ENCODE results near the gene TIAM2.
A peak's percentile ranks its signal among the peaks of the same experiment; 100 is the strongest.
"Not testable (repeated sequence)": the region's sequence is repeated elsewhere in the genome, so short reads cannot be mapped to it uniquely, and the experiment has no call there.

Gene TIAM2

GRCh38 chr6:155230975-155231374, 235.9 kb downstream of the TIAM2 start:
- DNase-seq (ENCODE audit: low read depth in 2 of 2), result not testable (repeated sequence)

GRCh38 chr6:155232848-155233247, 237.7 kb downstream of the TIAM2 start:
- no peak for DNase-seq (ENCODE audit: low read depth in 2 of 2)

- no peak for DNase-seq (ENCODE audit: low read depth in 2 of 2)
Observed at GRCh38 chr6:155234167-155234566, 239.1 kb downstream of the TIAM2 start.

DNA sequence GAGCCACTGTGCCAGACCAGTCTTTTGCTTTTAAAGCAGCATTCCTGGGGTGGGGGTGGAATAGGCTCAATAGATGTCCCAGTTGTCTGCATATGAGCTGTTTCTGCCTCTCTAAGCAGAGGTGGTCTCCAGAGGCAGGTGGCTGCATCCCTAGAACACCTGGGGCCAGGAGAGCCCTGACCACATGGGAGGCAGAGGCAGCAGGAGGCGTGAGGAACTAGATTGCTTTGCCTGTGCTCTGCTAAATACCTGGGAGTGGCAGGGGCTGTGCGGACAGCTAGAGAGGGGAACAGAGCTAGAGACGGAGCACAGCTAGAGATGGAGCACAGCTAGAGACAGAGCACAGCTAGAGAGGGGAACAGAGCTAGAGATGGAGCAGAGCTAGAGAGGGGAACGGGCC, 239.6 kb downstream of the TIAM2 start:
- DNase-seq (ENCODE audit: low read depth in 2 of 2), result no peak

GRCh38 chr6:155235087-155235486, 240.0 kb downstream of the TIAM2 start:
- no peak for DNase-seq (ENCODE audit: low read depth in 2 of 2)

DNA sequence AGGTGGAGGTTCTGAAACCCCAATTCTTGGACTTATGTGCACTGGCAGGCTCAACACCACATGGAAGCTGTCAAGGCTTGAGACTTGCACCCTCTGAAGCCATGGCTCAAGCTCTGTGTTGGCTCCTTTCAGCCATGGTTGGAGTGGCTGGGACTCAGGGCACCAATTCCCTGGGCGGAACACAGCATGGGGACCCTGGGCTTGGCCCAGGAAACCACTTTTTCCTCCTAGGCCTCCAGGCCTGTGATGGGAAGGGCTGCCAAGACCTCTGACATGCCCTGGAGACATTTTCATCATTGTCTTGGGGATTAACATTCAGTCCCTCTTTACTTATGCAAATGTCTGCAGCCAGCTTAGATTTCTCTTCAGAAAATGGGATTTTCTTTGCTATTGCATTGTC, 242.5 kb downstream of the TIAM2 start:
- no peak for DNase-seq (ENCODE audit: low read depth in 2 of 2)

DNA sequence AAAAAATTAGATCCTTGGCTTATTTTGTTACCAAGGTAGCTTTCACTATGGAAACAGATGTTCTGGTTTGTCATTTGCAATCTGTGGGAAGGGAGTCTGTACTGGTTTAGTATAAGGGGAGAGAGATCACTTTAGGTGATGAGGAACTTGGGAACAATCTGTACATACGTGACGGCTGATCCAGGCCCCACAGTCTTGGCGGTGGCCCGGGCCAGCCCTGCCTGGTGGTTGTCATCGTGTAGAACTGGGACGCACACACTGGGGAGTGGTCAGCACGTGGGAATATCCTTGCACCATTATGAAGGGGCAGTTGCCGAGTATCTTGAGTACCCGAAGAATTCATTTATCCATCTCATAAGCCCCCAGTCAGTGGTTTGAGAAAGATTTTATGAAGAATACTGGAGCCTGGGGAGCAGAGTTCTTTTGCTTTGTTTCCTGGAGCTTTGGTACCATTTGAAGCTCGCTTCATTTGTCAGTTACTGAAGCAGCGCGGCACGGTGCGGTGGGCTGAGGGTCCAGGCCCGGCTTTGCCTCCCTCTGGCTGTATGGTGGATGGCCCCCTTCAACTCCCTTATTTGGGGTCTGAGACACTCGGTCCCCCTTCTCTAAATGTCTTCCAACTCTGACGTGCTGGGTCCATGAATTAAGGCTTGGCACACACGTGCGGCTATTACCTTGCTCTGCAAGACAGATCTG, 245.9 kb downstream of the TIAM2 start:
- DNase-seq (ENCODE audit: low read depth in 2 of 2), result no peak

DNA sequence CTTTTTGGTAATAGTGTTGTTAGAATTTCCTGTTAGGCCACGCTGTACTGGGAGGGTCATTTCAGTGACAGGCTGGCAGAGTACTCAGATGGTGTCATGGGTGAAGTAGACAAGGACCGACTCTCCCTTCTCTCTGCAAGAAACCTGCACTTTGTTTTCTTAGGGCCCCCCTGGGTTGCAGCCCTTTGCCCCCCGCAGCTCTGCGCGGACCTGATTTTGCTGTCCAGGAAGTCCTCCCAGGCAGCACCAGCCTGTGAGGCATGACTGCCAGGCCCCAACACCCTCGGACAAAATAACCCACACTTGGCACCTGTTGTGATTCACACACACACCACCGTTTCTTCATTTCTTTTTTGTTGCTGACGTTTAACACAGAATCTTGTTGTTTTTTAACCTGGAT, 246.9 kb downstream of the TIAM2 start:
- DNase-seq (ENCODE audit: low read depth in 2 of 2), result no peak

- DNase-seq (ENCODE audit: low read depth in 2 of 2), result no peak
Observed at GRCh38 chr6:155244434-155244833, 249.3 kb downstream of the TIAM2 start.

DNA sequence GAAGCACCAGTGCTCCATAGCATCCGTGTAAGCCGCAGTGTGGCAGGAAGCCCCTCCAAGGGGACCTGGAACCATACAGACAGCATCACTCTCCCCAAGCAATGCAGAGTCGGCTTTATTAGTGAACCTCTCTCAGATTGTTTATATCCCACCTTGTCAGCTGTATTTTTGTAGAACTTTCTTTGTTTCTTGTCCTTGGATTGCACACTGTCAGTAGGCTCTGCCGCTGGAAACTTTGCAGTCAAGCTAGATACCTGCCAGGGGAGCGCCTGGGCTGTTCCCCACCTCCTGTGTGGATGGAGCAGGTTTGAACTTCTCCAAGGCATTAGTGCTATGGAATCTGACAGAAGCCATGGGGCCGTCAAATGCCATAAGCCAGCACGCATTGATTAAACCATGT, 250.1 kb downstream of the TIAM2 start:
- DNase-seq (ENCODE audit: low read depth in 2 of 2), result no peak

DNA sequence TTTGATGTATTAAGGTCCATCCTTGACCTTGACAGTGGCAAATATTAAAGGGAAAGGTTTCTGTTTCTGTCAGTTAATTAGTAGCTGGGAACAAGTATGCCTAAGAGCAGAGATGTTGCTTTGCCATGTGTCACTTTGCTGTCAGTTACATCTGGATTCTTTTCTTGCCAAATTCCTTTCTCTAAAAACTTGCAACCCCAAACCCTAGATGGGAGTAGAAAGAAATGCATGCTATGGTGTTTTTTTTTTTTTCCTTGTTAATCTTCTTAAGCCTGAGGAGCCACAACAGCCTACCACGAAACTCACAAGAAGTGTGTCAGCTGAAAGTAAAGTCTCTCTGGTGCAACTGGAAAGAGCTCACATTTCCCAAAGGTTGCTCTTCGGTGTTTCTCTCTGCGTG, 250.7 kb downstream of the TIAM2 start:
- DNase-seq (ENCODE audit: low read depth in 2 of 2), result peak; percentile 33 to 46

DNA sequence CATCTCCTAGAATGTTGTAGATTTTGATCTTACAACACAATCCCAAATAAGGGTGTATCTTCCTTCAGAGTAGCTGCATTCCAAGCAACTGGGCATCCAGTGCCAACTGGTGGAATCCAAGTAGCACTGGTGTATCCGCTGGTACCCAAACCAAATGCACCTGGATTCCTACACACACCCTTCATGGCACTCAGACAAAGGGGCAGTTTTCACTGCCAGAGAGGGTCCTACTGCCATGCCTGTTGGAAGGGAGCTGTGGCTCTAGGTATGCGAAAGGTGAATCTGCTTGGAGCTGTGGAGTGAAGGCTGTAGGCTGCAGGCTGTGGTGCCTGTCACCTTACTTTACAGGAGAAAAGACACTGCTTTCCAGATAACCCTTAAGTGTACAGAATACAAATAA, 251.7 kb downstream of the TIAM2 start:
- DNase-seq (ENCODE audit: low read depth in 2 of 2), result no peak

GRCh38 chr6:155247618-155248007, 252.5 kb downstream of the TIAM2 start:
- DNase-seq (ENCODE audit: low read depth in 2 of 2), result peak; percentile 64 to 67

GRCh38 chr6:155248008-155249001, 253.2 kb downstream of the TIAM2 start:
- DNase-seq (ENCODE audit: low read depth in 2 of 2), result peak in 1 of 2 experiments; percentile 30

DNA sequence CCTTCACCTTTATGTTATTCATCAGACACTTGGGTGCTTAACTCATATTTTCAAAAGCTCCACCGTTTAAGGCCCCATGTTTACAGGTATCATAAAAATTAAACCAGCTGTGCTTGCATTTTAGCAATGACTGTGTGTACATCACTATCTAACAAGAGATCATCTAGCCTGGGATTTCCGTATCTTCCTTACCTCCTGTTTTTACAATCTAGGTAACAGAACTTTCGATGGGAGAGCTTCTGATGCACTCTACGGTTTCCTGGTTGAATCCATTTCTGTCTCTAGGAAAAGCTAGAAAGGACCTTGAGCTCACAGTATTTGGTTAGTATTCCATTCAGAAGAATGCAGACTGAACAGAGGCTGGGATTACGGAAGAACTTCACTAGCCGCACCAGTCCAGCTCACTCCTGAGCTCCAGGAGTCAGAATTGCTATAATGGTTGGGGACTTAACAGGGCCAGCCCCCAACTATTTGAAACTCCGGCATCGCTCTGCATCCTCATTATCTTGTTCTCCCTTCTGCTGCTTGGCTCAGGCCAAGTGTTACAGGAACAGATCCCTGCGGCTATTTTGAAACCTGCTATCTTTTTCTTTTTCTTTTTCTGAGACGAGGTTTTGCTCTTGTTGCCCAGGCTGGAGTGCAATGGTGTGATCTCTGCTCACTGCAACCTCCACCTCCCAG, 255.7 kb downstream of the TIAM2 start:
- DNase-seq (ENCODE audit: low read depth in 2 of 2), result no peak

DNA sequence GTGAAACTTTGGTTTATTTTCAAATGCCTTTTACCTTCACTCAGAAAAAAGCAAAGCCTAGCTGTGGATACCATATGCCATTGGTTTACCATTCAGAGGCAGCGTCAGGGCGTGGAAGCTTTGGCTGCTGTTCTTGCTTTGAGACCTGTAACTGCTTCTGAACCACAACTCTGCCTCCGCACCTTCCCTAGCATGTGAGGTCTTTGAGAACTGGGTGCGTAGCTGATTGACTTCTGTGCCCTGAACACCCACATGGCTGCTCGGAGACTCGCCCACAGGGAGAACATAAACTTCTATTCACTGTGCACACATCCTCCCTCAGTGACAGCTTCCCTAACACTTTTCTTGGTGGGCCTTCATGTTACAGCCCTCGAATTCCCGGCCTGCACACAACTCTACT, 257.5 kb downstream of the TIAM2 start:
- no peak for DNase-seq (ENCODE audit: low read depth in 2 of 2)

DNA sequence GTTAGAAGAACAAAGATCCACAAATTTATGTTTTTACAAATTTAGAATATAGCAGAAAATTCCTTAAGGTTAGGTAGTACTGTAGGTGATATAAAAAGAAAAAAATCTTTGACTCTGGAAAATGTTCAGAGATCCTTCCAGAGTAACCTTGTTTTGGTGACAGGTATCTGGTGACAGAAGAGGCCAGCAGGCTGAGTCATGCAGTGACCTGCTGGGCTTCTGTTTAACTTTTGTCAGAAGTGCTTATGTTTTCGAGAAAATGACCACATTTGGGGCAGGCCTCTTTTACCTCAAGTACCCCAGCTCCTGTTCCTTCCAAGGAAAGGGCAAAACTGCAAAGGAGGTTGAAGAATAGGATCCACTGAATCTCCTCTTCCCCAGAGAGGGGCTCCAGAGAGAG, 258.2 kb downstream of the TIAM2 start:
- DNase-seq (ENCODE audit: low read depth in 2 of 2), result no peak

DNA sequence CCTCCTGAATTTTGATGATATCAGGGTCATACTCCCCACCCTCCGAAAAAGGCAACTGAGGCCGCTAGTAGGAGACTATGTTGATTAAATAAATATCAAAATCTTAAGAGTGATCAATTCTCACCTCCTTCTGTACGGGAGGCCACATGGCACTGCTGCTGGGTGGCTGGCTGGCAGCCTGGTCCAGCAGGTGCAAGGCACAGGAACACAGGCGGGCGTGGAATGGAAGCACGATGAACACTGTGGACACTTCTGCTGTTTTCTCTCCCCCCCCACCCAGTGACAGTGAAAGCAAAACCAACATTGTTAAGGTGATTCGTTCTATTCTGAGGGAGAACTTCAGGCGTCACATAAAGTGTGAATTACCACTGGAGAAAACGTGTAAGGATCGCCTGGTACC, 259.0 kb downstream of the TIAM2 start:
- DNase-seq (ENCODE audit: low read depth in 2 of 2), result no peak

- DNase-seq (ENCODE audit: low read depth in 2 of 2), result no peak
Observed at GRCh38 chr6:155256122-155256795, 261.1 kb downstream of the TIAM2 start.

DNA sequence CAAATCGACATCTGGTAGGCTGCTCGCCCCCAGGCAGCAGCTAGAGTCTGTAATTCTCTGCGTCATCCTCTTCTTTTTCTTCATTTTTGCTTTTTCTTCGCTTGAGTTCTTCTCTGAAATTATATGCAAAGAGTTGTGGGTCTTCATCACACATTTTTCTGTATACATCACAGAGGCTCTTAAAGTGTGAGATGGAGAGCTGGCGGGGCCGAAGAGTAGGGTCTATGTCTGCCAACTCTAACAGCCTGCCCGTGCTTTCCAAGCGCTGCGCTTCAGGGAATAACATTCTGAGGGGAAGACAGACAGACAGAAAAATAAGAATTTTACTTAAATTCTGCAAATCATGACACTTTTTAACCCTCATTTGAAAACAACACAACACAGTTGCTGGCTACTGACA, 262.7 kb downstream of the TIAM2 start:
- DNase-seq (ENCODE audit: low read depth in 2 of 2), result no peak

DNA sequence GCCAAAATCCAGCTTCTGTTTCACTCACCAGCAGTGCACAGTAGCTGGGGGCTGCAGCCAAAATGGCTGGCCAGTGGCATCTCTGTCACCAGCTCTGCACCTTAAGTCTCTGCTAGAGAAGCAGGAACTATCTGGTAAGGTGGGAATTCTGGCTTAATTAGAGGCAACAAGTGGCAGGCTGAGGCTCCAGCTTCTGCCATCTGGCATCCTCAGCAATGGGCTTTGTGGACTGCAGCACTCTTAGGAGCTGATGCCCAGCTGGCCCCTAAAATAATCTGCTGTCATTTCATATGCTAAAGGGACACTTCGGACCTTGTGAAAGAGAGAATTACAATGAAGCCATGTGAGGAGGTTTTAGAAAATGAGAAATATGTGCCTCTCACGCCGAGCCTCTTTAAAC, 264.1 kb downstream of the TIAM2 start:
- no peak for DNase-seq (ENCODE audit: low read depth in 2 of 2)

- DNase-seq (ENCODE audit: low read depth in 2 of 2), result no peak
Observed at GRCh38 chr6:155259897-155260296, 264.8 kb downstream of the TIAM2 start.
